ENCODE data around the gene CNTNAP2.

CNTNAP2 gene

DNA sequence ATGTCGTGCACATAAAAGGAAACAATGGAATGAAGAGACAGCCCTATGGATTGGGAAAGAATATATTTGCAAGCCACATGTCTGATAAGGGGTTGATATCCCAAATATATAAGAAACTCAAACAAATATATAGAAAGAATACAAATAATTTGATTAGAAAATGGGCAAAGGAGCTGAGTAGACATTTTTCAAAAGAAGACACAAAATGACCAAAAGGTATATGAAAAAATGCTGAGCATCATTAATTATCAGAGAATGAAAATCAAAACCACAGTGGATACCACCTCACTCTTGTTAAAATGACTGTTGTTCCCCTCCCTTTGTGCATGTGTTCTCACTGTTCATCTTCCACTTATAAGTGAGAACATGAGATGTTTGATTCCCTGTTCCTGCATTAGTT lies 175.3 kb downstream of the CNTNAP2 start:
- no peak for DNase-seq (ENCODE audit: low read depth)

- no peak for DNase-seq (ENCODE audit: low read depth)
These were observed 179.4 kb downstream of the CNTNAP2 start for GRCh38 chr7:146296028-146296427.

- DNase-seq (ENCODE audit: low read depth): no peak
These were observed 198.4 kb downstream of the CNTNAP2 start for GRCh38 chr7:146314962-146315361.

- DNase-seq (ENCODE audit: low read depth): no peak
These were observed 203.0 kb downstream of the CNTNAP2 start for GRCh38 chr7:146319629-146320028.

DNA sequence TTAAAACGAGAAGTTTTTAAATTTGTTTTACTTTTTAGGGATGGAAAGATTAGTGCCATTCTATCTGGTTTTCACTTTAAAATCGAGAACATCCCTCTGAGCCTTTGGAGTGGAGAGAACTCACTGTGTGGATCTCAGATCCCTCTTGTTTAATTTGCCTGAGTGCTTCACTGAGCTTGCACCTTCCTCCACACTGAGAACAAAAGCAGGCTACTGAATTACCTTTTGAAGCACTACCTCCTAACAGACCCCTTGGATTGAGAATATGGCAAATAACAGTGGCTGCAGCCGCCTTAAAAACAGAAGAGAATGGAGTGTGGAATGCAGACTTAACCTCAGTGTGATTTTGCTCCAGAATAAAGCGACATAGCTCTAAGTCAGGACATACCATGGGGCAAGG lies 204.7 kb downstream of the CNTNAP2 start:
- DNase-seq (ENCODE audit: low read depth): no peak

- DNase-seq (ENCODE audit: low read depth): no peak
These were observed 214.8 kb downstream of the CNTNAP2 start for GRCh38 chr7:146331369-146331768.

DNA sequence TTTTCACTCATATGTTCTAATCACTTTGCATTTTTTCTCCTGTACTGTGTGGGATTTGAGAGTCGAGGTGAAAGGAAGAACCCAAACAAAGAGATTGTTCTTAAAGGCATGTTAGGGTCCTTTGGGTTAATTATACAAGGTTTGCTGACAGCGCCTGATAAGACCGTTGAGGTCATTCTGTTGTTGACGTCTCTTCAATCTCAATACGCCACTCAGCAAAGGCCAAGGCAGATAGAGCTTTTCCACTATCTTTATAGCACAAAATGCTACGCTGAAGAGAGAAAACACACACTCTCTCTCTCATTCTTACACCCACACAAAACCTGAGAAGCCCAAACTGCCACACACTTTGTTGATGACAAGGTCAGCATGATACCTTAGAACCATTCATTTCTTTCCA lies 228.7 kb downstream of the CNTNAP2 start:
- DNase-seq (ENCODE audit: low read depth): no peak

- no peak for DNase-seq (ENCODE audit: low read depth)
These were observed 229.5 kb downstream of the CNTNAP2 start for GRCh38 chr7:146346096-146346495.

GRCh38 chr7:146355216-146355615 lies 238.6 kb downstream of the CNTNAP2 start:
- no peak for DNase-seq (ENCODE audit: low read depth)

GRCh38 chr7:146359176-146359575 lies 242.6 kb downstream of the CNTNAP2 start:
- DNase-seq (ENCODE audit: low read depth): no peak

DNA sequence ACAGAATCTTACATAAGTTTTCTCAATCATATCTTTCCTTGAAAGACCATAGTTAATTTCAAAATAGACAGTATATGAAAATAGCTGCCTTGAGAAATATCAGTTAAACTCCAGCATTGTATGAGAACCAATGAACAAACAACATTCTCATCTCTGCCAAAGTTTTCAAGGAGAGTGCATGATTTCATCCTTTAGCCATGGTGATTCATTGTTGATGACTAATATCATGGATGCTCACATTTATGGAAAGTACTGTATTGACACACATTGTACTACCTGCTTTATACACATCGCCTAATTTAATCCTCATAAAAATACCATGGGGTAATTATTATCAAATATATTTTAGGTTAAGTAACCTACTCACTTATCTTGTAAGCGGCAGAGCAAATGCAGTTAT lies 250.3 kb downstream of the CNTNAP2 start:
- DNase-seq (ENCODE audit: low read depth): no peak

GRCh38 chr7:146370171-146370570 lies 253.6 kb downstream of the CNTNAP2 start:
- DNase-seq (ENCODE audit: low read depth): no peak

DNA sequence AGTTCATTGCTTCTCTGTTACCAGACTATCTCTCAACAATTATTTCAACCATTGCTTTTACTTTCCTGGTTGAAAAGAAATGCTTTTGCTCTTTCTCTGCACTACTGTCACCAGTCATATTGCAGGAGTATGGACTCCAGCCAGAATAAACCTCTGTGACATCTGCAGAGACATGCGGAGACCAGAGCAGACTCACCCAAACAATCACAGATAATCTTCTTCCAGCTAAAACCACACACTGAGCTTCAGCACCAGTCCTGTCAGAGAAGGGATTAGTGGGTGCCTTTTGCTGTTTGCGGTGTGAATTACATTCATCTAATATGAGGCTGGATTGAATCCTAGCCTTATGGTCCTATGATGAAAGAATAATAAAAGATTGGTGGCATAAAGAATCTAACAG lies 258.6 kb downstream of the CNTNAP2 start:
- DNase-seq (ENCODE audit: low read depth): no peak

DNA sequence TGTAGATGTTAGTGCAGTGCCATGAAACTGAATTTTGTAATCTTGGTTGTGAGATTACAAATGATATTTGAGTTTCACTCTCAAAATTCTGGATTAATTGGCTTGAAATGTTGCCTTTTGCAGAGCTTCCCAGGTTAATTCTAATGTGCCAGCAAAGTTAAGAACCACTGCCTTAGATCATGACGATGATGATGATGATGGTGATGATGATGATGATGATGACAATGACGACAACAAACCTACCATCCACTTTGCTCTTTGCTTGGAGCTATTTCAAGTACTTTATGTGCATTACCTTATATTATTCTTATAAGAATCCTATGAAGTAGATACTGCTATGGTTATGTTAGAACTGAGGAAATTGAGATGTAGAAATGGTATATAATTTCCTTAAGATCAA lies 261.6 kb downstream of the CNTNAP2 start:
- no peak for DNase-seq (ENCODE audit: low read depth)

DNA sequence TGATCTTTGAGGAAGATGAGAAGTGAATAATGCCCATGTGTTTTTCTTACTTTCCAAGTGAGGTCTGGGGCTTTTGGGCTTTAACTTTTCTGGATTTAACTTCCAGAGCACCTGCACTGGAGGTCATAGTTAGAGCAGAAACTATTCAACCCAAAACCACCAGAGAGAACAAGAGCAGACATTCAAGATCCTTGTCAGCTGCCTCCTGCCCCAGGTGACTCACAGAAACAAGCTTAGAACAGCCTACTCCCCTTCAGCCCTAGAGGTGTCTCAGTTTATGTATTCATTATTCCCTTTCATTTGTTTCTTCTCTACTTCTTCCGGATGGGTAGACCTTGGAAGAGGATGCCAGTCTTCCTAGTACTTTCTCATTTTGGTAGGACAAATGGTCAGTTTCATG lies 270.5 kb downstream of the CNTNAP2 start:
- DNase-seq (ENCODE audit: low read depth): no peak

- DNase-seq (ENCODE audit: low read depth): no peak
These were observed 272.3 kb downstream of the CNTNAP2 start for GRCh38 chr7:146388928-146389327.

DNA sequence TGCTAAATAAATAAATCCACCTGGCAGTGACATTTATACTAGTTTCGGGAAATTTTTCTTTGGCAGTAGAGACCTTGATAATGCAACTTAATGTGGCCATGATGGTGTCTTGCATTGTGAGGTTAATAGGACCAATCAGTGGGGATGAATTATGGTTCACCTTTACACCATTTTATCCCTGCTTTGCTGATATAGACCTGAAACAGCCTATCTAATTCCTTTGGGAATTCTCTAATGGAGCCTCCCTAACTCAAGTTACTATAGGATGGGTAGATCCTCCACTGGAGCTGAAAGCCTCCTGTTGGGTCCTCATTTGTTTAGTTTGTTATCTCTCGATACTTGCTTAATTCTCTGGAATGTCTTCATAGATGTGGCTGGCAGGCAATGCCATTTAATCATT lies 276.7 kb downstream of the CNTNAP2 start:
- DNase-seq (ENCODE audit: low read depth): no peak

DNA sequence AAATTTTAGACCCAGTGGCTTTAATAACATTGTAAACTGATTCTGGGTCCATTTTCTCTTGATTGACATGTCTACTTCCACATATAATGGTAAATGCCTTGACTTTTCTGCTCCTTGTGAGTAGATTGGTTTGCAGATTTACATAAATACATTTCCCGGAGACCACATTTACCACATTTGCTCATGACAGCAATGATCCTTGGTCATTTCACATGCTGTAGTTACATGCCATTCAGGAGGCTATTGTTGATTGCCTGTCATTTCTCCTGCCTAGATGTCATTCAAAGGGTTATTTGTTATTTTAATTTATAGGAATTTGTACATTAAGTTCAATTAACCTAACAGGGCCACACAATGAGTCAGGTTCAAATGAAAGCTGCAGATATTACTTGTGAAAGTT lies 280.5 kb downstream of the CNTNAP2 start:
- DNase-seq (ENCODE audit: low read depth): no peak

- no peak for DNase-seq (ENCODE audit: low read depth)
These were observed 285.3 kb downstream of the CNTNAP2 start for GRCh38 chr7:146401939-146402338.

DNA sequence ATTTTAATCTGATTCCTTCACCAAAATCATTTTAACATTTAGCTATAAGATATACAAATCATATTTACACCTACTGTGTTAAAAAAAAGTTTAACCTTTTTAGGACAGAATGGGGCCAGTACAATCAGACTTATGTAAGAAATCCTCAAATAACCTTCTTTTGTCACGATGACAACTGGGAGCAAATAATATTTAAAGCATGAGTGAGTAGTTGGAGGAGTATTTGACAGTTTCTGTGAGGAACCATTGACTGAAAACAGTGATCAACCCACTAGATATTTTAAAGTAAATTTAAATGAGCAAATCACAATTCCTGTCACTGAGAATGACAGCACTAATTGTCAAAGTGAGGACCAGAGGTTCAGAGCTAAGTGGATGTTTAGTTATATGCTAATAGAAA lies 289.1 kb downstream of the CNTNAP2 start:
- DNase-seq (ENCODE audit: low read depth): no peak

DNA sequence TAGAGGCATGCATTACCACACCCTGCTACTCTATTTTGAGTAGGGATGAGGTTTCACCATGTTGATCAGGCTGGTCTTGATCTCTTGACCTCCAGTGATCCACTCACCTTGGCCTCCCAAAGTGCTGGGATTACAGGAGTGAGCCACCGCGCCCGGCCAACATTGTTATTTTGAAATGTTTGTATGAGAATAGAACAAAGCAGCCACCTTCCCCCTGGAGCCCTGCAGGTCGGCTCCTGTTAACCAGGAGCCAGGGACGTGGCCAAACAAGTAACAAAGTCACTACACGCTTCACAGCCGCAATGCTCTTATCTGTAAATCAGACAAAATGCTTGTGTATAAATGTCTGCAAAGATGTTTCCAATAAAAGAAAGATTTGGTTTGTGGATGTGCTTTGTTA lies 295.4 kb downstream of the CNTNAP2 start:
- DNase-seq (ENCODE audit: low read depth): no peak

DNA sequence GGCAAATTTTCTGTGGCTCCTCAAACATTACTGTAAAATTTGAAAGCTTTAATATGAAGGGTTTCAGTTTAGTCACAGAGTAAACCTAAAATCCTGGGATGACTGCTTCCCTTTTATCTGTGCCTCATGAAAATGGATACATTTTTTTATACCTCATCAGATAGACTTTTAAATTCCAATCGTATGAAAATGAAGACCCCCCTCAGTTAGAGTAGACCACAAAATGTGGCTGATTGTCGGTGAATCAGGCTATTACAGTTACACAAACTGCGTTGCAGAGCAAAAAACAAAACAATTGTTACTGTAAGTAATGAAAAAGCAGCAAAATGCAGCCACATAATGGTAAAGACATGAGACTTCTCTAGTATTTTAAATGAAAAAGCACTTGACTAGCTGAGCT lies 296.2 kb downstream of the CNTNAP2 start:
- no peak for DNase-seq (ENCODE audit: low read depth)

DNA sequence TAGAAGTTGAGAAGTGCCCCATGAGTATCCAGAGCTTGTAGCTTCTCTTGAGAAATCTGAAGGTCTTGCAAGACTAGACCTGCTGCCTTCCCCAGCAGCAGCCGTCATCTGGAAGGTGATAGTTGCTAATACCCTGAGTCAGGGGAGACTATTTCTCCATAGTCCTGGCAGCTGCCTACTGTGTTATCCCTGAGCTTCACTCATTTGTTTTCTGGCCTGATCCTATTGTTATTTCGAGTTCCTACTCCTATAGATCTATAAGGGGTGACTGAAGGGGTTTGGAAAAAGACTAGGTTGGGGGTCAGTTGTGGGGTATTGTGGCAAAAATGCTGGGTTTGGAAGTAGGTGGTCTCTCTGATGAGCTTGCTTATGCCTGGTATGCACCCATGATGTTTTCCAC lies 297.8 kb downstream of the CNTNAP2 start:
- no peak for DNase-seq (ENCODE audit: low read depth)

DNA sequence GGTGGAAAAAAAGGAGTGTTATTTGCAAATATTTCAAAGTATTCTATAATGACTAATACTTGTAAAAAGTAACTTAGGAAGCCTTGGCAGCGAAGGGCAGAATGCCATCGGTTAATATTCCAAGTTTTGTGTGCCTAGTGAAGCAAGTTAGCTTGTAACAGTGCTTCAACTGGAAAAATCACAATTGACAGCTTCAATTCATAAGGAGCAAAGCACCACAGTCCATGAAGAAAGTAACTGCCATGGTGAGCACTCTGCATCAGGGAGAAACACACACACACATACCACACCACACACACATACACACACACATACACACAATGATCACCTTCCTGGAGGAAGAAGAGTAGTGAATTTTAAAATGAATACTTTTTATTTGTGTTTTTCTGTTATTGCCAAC lies 298.3 kb downstream of the CNTNAP2 start:
- DNase-seq (ENCODE audit: low read depth): no peak

DNA sequence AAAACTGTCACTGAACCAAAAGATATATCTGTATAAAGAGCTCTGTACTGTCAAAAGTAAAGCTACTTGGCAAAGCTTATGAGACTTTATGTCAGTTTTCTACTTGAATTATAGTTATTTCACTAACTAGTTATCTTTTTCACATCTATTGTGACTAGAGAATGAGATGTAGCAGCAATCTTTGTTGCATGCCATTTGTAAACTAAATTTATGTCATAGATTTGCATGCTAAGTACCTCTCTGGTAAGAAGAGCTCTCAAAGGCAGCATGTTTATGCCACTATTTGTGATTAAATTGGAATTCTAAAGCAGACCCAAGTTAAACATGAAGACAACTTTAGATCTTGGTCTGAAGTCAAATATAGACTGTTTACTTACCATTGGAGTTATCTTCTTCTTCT lies 300.6 kb downstream of the CNTNAP2 start:
- DNase-seq (ENCODE audit: low read depth): no peak
